HG03095 (cell line): ENCODE measurements around the gene SHISA4.
A peak's percentile ranks its signal among the peaks of the same experiment; 100 is the strongest.

Source experiments
- ATAC-seq: cut with Tn5 transposase; IDR thresholded peaks from one replicate; pipeline ENCODE4 v1.9.1; 2021; ENCODE audit warnings: moderate library complexity; ENCODE audit not compliant: unreplicated experiment

Gene SHISA4

GRCh38 chr1:201880928-201881571 lies 7.6 kb upstream of the SHISA4 start:
- ATAC-seq: no peak

DNA sequence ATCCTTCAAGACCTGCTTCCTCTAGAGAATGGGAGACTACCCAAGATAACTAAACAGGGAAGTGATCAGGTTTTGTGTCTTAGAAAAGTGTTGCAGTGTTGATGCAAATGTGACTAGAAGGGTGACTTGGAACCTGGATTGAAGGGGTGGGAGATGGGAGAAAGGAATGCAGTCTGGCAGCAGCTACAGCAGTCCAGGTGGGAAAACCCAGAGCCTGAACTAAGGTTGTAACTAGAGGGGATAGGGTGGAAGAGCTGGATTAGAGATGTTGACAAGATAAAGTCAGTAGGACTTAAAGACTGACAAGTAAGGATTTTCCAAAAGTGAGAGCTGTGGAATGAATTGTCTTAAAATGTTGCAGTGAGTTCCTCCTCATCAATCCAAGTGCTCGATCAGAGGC lies 7.1 kb upstream of the SHISA4 start:
- no peak for ATAC-seq

DNA sequence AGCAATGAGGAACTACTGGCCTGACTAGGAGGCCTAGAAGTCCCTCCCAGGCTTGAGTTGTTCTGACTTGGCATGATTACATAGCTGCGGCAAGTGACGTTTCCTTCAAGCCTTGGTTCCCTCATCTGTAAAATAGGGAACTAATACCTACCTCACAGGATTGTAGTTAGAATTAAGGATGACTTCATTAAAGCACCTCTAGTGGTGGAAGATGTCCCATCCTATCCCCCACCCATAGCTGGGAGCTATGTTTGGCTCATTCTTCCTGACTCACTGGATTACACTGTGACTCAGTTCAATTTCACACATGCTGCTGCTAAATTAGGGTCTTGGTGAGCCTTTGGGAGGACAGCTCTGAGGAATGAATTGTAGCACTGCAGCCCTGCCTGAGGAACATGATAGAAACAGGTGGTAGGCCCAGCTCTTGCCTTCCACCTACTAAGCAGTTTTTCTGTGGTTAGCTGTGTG lies 6.0 kb upstream of the SHISA4 start:
- peak; percentile 50 for ATAC-seq

- ATAC-seq: no peak
Measured at GRCh38 chr1:201883266-201883665, 5.4 kb upstream of the SHISA4 start.

DNA sequence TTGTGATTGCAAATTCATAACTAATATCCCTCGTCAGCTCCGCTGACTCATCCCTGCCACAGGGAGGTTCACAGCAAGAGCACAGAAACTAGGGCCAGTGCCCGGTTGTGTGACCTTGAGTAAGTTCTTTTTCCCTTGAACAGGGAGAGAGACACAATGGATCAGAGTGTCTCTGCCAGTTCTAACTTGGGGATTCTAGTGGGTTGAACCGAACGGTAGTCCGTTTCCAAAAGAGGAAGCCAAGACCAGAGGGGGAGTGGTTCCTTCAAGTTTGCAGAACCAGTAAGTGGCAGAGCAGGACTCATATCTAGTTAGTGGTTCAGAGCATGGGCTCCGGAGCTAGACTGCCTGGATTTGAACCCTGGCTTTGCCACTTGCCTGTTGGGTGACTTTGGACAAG lies 4.9 kb upstream of the SHISA4 start:
- no peak for ATAC-seq

GRCh38 chr1:201884425-201884824 lies 4.3 kb upstream of the SHISA4 start:
- ATAC-seq: no peak

DNA sequence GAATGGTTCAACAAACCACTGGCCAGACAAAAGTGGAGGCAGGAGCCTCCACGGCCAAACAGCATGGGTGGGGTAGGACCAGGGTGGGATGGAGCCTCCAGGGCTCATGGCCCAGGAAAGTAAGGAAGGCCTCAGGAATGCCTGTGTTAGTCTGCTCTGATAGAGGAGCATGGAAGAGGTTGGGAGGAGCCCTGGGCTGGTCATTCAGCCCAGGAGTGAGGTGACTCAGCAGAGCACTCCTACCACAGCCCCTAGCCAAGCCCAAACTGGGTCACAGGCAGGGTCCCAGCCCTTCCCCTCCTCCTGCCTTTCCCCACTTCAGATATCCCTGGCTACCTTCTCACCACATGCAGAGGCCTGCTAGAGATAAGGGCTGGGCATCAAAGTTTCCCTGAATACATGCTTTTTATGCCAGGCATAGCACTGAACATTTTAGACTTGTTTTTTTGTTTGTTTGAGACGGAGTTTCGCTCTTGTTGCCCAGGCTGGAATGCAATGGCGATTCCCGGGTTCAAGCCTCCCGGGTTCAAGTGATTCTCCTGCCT lies 3.1 kb upstream of the SHISA4 start:
- no peak for ATAC-seq

GRCh38 chr1:201886103-201886885 lies 2.4 kb upstream of the SHISA4 start:
- ATAC-seq: no peak

DNA sequence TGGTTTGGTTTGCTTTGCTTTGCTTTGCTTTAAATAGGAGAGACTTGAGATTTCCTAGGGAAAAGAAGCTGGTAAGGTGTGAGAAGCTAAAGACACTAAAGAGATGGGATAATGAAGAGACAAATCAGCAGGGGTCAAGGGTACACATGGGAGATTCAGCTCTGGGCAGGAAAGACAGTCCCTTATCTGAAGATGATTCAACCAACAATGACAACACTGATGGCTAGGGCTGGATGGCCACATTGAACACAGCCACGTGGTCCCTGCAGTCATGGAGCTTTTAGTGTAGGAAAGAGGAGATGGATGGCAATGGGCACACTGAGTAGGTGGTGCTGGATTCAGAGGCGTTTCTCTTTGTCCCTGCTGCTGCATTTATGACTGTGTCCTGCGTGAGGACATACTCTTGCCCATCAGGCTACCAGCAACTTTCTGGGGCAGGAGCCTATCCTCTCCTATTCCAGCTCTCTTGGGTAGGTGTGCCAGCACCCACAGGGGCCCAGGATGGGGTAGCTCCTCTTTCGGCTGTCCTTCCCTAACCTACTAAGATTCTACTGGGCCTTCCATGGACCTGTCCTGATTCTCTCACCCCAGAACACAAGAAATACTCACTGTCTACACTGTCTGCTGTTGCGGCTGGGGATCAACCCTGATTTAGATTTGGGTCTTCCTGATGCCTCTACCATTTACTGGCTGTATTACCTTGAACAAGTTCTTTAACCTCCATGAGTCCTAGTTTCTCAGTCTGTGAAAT lies 1.4 kb upstream of the SHISA4 start:
- ATAC-seq: no peak

DNA sequence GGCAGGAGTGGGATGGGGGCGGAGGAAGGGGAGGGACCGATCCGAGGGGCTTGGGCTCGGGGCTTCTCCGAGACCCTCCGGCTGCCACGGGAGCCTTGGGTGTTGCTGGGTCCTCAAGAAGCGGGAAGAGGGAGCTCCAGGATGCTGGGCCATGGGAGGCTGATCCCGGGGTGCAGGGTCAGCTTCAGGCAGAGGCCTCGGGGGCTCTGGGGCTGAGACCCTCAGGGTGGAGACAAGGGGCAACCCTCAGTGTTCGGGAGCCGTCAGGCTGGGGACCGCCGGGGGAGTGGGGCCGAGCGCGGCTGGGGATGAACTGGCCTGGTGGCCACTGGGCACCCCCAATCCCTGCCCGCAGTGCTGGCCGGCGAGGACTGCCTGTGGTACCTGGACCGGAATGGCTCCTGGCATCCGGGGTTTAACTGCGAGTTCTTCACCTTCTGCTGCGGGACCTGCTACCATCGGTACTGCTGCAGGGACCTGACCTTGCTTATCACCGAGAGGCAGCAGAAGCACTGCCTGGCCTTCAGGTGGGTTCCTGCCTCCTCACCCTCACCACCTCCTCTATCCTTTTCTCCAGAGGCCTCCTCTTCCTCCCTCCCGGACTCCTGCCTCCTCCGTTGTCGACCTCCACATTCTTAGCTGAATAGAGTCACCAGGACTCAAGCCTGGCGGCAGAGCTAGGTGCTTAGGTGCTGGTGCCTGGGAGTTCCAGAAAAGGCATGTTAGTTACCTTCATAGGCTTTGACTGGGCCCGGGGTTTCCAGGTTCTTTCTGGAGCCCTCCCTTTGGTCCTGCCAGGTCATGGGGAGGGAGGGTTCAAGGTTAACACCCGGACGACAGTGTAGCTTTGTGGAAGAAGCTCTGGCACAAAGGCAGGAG lies 631 bp downstream of the SHISA4 start:
- no peak for ATAC-seq

DNA sequence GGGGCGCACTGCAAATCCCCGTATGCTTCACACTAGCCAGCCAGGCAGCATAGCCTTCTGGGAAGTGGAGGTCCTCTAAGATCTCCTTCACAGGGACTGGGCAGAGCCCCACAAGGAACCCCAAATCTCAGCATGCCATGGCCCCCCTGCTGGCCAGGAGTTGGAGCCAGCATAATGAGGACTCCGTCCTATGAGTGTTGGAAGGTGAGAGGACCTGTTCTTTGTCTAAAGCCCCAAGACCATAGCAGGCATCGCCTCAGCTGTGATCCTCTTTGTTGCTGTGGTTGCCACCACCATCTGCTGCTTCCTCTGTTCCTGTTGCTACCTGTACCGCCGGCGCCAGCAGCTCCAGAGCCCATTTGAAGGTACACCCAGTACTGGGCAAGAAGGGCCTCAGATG lies 1.5 kb downstream of the SHISA4 start:
- no peak for ATAC-seq

GRCh38 chr1:201890806-201891450 lies 2.2 kb downstream of the SHISA4 start:
- no peak for ATAC-seq

DNA sequence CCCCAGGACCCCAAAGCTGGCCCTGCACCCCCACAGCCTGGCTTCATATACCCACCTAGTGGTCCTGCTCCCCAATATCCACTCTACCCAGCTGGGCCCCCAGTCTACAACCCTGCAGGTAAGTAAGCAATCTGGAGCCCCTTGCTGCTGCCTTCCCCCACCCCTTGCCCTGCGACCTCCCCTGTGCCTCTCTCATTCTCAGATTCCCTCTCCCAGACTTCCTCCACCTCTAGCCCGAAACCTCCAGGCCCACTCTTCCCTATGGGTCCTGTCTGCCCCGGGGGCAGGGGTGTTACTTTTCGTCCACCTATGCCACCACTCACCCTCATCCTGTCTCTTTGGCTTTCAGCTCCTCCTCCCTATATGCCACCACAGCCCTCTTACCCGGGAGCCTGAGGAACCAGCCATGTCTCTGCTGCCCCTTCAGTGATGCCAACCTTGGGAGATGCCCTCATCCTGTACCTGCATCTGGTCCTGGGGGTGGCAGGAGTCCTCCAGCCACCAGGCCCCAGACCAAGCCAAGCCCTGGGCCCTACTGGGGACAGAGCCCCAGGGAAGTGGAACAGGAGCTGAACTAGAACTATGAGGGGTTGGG lies 2.9 kb downstream of the SHISA4 start:
- ATAC-seq: no peak

GRCh38 chr1:201892211-201892610 lies 3.5 kb downstream of the SHISA4 start:
- ATAC-seq: no peak

GRCh38 chr1:201893431-201893830 lies 4.7 kb downstream of the SHISA4 start:
- ATAC-seq: no peak

GRCh38 chr1:201894343-201895119 lies 5.8 kb downstream of the SHISA4 start:
- no peak for ATAC-seq

DNA sequence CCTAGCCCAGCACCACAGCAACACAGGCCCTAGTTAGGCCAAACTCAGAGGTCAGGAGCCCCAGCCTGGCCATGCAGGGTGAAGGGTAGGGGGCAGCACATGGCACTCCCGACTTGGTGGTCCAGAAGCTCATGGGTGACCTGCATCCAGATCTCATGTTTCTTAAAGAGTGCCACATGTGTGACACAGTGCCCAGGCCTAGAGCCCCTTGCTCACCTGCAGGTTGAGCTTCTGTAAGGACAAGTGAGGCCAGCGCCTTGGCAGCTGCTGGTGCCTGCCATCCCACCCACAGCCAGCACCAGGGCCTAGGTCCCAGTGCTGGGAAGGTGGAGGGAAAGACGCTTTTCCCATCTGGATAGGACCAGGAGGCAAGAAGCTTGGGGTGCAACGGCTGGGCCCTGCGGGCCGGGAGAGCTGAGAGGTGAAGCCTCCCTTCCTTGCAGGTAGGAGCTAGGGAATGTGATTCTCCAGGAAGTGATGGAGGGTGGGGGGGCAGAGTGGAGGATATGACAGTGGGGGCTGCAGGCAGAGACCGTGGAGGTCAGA lies 6.5 kb downstream of the SHISA4 start:
- no peak for ATAC-seq

- ATAC-seq: peak; percentile 78
Measured at GRCh38 chr1:201895913-201896807, 7.5 kb downstream of the SHISA4 start.
